Mesenteric fat pad (tissue), 1 donor: Measurements from ENCODE around the gene ZNF14. TPM values are rescaled to one million over a fixed set of nuclear protein-coding genes. Genes with fewer than 3 reads are reported as not detected.

Experiments
- total RNA-seq: library from RNA; stranded (reverse); fragmentation: NEBNext Ultra II Directional; extraction: Animal tissue kit (Norgen Biotek cat#: 25700); gene quantifications from one replicate; pipeline ENCODE4 v1.2.1, GENCODE V29; 2021
- donor health status: DM: yes; HTN: yes; CAD: no.

ZNF14 gene
- total RNA-seq, 1 donor from 2014 or later: 3.1 TPM

Other genes with a start within 250 kb of the ZNF14 start
- 0.74 TPM for gene TSSK6, start 217.6 kb downstream of the ZNF14 start, total RNA-seq
- 295 TPM for gene NDUFA13, start 216.9 kb downstream of the ZNF14 start, total RNA-seq
- gene YJEFN3, start 204.2 kb downstream of the ZNF14 start, total RNA-seq: 3.1 TPM
- gene CILP2, start 194.8 kb downstream of the ZNF14 start, total RNA-seq: 2.2 TPM
- 2.0 TPM for gene PBX4, start 114.4 kb downstream of the ZNF14 start, total RNA-seq
- gene LPAR2, start 104.9 kb downstream of the ZNF14 start, total RNA-seq: 5.8 TPM
- gene GMIP, start 89.5 kb downstream of the ZNF14 start, total RNA-seq: 21.3 TPM
- gene ATP13A1, start 69.4 kb downstream of the ZNF14 start, total RNA-seq: 38.4 TPM
- gene ZNF101, start 64.3 kb downstream of the ZNF14 start, total RNA-seq: 7.3 TPM
- gene ZNF506, start 88.6 kb upstream of the ZNF14 start, total RNA-seq: 16.4 TPM
- 6.5 TPM for gene ZNF253, start 132.8 kb upstream of the ZNF14 start, total RNA-seq
- gene ZNF93, start 167.8 kb upstream of the ZNF14 start, total RNA-seq: 3.8 TPM